ENCODE results near the gene RUFY2.

DNA sequence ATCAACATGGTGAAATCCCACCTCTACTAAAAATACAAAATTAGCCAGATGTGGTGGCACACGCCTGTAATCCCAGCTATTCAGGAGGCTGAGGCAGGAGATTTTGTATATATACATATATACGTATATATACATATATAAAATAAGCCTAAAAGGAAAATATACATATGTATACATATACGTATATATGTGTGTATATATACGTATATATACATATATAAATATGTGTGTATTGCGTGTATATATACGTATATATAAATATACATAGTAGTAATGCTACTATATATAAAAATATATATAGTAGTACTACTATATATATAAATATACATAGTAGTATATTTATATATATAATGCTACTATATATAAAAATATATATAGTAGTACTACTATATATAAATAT, 47.9 kb downstream of the RUFY2 start:
- TF ChIP-seq, protein P1, sequence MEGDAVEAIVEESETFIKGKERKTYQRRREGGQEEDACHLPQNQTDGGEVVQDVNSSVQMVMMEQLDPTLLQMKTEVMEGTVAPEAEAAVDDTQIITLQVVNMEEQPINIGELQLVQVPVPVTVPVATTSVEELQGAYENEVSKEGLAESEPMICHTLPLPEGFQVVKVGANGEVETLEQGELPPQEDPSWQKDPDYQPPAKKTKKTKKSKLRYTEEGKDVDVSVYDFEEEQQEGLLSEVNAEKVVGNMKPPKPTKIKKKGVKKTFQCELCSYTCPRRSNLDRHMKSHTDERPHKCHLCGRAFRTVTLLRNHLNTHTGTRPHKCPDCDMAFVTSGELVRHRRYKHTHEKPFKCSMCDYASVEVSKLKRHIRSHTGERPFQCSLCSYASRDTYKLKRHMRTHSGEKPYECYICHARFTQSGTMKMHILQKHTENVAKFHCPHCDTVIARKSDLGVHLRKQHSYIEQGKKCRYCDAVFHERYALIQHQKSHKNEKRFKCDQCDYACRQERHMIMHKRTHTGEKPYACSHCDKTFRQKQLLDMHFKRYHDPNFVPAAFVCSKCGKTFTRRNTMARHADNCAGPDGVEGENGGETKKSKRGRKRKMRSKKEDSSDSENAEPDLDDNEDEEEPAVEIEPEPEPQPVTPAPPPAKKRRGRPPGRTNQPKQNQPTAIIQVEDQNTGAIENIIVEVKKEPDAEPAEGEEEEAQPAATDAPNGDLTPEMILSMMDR (IDR thresholded peaks at IDR 0.05): no peak
- TF ChIP-seq POLR2A (IDR thresholded peaks at IDR 0.05): no peak

Data from lower leg skin (tissue), 3 donors.